Left lung (tissue), 10 donors: Measurements from ENCODE around the gene PLD4. TPM values are rescaled to one million over a fixed set of nuclear protein-coding genes. Genes with fewer than 3 reads are reported as not detected.

ENCODE experiments used
- ATAC-seq: fragments of 200-7000 bp; cut with Tn5 transposase; one replicate; pipeline ENCODE4 v1.9.1; 2020; ENCODE audit warnings: moderate library complexity
- DNase-seq, 4 donors: peaks; one replicate each; pipeline ENCODE4 v3.0.0-alpha.2; 2013 to 2020
- H3K27ac ChIP-seq, 2 donors: fragments of 200-600 bp; sonication (generic) in 1 of 2; one replicate each; pipeline versions ENCODE4 v1.5.0 to v1.8.0; 2020 to 2021
- H3K27me3 ChIP-seq, 2 donors: fragments of 200-600 bp; sonication (generic) in 1 of 2; one replicate each; pipeline versions ENCODE4 v1.5.0 to v1.8.0; 2020 to 2021
- H3K36me3 ChIP-seq, 2 donors: fragments of 200-600 bp; sonication (generic) in 1 of 2; one replicate each; pipeline versions ENCODE4 v1.5.0 to v1.8.0; 2020 to 2021
- H3K4me1 ChIP-seq, 2 donors: fragments of 200-600 bp; one replicate each; pipeline ENCODE4 v1.8.0; 2021
- H3K4me3 ChIP-seq, 2 donors: fragments of 200-600 bp; sonication (generic) in 1 of 2; one replicate each; pipeline versions ENCODE4 v1.5.0 to v1.8.0; 2020 to 2021; ENCODE audit warnings: mild to moderate bottlenecking in 1 of 2
- H3K9me3 ChIP-seq, 2 donors: fragments of 200-600 bp; sonication (generic) in 1 of 2; one replicate each; pipeline versions ENCODE4 v1.5.0 to v1.8.0; 2020 to 2021
- intact Hi-C, 2 donors: fragments of 100-400 bp; cut with DNase I; formaldehyde crosslinking; loops; one replicate each; pipeline versions ENCODE4 v1.11.2 to v1.14.2; 2022
- polyA plus RNA-seq, 6 donors: library from polyadenylated mRNA; unstranded; fragments of 120-200 nt; gene quantifications; one replicate each; pipeline ENCODE4 v1.2.1, GENCODE V29; 2013; ENCODE audit not compliant: insufficient read length in 6 of 6
- total RNA-seq, 2 donors: library from RNA; stranded (reverse); fragmentation: NEBNext Ultra II Directional; extraction: Animal tissue kit (Norgen Biotek cat#: 25700); gene quantifications; one replicate each; pipeline ENCODE4 v1.2.1, GENCODE V29; 2021
- TF ChIP-seq, protein P1 (sequence below), 2 donors: fragments of 200-600 bp; sonication (generic) in 1 of 2; IDR thresholded peaks; one replicate each; pipeline versions ENCODE4 v1.5.0 to v1.8.0; 2021; ENCODE audit warnings: antibody characterized with exemption in 2 of 2
- donor health status: DM: no; HTN: yes; CAD: no.
- donor health status: DM: no; HTN: no; CAD: no.

Gene PLD4
- total and polyA plus RNA-seq, 8 donors: 0.76 to 8.0 (median 4.7) TPM

DNA sequence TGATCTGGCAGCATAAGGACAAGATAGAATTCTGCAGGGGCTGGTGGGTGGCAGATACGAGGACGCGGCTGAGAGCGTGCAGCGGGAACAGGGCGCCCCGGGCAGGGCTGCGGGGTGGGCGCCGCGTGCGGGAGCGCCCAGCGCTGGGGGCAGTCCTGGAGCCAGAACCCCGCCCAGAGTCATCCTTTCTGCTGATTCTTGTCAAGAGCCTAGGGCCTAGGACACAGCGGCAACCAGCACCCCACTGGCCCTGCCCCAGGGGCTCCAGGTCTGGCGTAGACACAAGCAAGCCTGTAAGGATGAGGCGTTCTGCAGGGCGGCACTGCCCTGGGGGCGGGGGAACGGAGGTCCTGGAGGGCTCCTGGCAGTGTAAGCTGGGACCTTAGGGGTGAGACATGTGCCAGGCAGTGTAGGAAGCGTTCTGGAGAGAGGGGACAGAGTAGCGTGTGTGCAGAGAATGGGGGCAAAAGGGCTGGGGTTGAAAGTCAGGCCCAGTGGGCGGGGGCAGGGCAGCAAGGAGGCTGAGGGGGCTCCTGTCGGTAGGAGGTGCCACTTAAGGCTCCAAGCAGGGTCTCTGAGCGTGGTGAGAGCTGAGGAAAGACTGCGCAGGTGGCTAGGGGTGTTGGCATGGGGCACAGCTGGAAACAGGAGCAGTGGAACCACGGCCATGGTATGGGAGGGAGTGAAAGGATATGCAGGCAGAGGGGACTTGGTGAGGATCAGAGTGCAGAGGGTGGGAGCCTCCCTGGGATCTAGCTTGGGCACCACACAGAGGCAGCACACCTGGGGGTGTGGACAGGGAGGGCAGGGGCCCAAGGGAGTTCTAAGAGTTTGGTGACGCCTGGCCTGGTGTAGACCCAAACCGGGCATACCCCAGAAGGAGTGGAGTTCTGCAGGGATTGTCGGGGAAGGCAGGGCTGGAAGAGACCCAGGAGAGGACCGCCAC, 54.3 kb downstream of the PLD4 start:
- ATAC-seq (no peak), DNase-seq (peak in 2 of 4 donors; percentile 27 to 67)
- Histone ChIP-seq H3K27ac (no peak overlapping the region), H3K36me3 (no peaks in the 10 kb centered on the region), H3K9me3 (no peaks in the 10 kb centered on the region), H3K4me3 (no peak overlapping the region), H3K27me3 (peaks cover 0 to 32% of the 10 kb centered on the region in 2 donors), H3K4me1 (peaks cover 19 to 61% of the 10 kb centered on the region in 2 donors)
- TF ChIP-seq, protein P1, sequence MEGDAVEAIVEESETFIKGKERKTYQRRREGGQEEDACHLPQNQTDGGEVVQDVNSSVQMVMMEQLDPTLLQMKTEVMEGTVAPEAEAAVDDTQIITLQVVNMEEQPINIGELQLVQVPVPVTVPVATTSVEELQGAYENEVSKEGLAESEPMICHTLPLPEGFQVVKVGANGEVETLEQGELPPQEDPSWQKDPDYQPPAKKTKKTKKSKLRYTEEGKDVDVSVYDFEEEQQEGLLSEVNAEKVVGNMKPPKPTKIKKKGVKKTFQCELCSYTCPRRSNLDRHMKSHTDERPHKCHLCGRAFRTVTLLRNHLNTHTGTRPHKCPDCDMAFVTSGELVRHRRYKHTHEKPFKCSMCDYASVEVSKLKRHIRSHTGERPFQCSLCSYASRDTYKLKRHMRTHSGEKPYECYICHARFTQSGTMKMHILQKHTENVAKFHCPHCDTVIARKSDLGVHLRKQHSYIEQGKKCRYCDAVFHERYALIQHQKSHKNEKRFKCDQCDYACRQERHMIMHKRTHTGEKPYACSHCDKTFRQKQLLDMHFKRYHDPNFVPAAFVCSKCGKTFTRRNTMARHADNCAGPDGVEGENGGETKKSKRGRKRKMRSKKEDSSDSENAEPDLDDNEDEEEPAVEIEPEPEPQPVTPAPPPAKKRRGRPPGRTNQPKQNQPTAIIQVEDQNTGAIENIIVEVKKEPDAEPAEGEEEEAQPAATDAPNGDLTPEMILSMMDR (IDR thresholded peaks at IDR 0.05): no peak
- intact Hi-C loops: loop anchor here in 1 of 2 donors (5.0 kb wide), 1 partner anchor 68 kb away; no protein-coding TSS in a partner anchor

DNA sequence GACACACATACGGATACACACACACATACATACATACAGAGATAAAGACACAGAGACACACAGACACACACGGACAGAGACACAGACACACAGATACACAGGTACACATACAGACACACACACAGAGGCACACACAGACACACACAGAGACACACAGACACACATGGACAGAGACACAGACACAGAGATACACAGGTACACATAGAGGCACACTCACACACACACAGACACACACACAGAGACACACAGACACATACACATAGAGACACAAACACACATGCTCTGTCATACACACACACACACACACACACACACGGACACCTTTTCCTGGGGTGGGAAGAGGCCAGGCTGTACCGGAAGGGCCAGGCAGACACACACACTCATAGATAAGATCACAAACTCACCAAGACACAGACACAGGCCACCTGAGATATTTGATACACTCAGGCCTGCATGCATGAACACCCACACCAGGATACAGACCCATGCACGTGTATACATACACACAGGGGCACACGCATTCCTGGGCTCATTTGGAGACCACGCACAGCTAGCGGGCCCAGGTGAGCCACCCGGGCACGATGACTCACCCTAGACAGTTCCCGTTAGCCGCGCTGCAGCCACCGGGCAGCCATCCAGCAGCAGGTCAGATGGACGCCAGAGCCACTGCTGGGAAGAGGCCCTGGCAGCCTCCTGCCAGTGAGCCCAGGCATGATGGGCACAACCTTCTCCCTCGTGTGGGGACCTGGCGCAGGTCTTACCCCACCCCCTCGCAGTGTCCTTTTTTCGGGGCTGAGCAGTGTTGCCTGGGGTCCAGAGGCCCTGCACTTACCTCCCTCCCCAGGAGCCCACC, 55.3 kb downstream of the PLD4 start:
- TF ChIP-seq, protein P1 (IDR thresholded peaks at IDR 0.05): no peak
- Histone ChIP-seq H3K36me3 (no peaks in the 10 kb centered on the region), H3K4me1 (peaks cover 13 to 55% of the 10 kb centered on the region in 2 donors), H3K9me3 (no peaks in the 10 kb centered on the region), H3K27ac (no peak overlapping the region), H3K27me3 (peaks cover 0 to 32% of the 10 kb centered on the region in 2 donors), H3K4me3 (no peak overlapping the region)
- ATAC-seq (peak; percentile 55), DNase-seq (peak in 2 of 4 donors; percentile 74 to 87)
- intact Hi-C loops: loop anchor here in 1 of 2 donors (5.0 kb wide), 1 partner anchor 67 kb away; no protein-coding TSS in a partner anchor

GRCh38 chr14:104980611-104981531, 56.2 kb downstream of the PLD4 start:
- Histone ChIP-seq H3K9me3 (no peaks in the 10 kb centered on the region), H3K36me3 (no peaks in the 10 kb centered on the region), H3K4me3 (no peak overlapping the region), H3K4me1 (peaks cover 13 to 48% of the 10 kb centered on the region in 2 donors), H3K27ac (no peak overlapping the region), H3K27me3 (peaks cover 0 to 32% of the 10 kb centered on the region in 2 donors)
- intact Hi-C loops: no loop called here
- no peak for ATAC-seq
- peak in 1 of 4 donors; percentile 56 for DNase-seq
- TF ChIP-seq, protein P1 (IDR thresholded peaks at IDR 0.05): no peak

GRCh38 chr14:104981699-104982541, 57.2 kb downstream of the PLD4 start:
- TF ChIP-seq, protein P1 (IDR thresholded peaks at IDR 0.05): no peak
- no peak overlapping the region for H3K27ac ChIP-seq
- H3K9me3 ChIP-seq: no peaks in the 10 kb centered on the region
- no peaks in the 10 kb centered on the region for H3K36me3 ChIP-seq
- DNase-seq (peak in 1 of 4 donors; percentile 65), ATAC-seq (no peak)
- intact Hi-C loops: no loop called here
- H3K4me3 ChIP-seq: no peak overlapping the region
- peaks cover 0 to 26% of the 10 kb centered on the region in 2 donors for H3K27me3 ChIP-seq
- H3K4me1 ChIP-seq: peaks cover 21 to 48% of the 10 kb centered on the region in 2 donors
